Sigmoid colon (tissue), 7 donors: Measurements from ENCODE around the gene SMARCA2. TPM values are rescaled to one million over a fixed set of nuclear protein-coding genes. Genes with fewer than 3 reads are reported as not detected.

Source experiments
- DNase-seq: peaks from one replicate; pipeline ENCODE4 v3.0.0-alpha.2; 2019
- H3K27ac ChIP-seq, 4 donors: fragments of 200-600 bp; sonication (generic); one replicate each; pipeline ENCODE4 v1.5.1; 2016 to 2019; ENCODE audit warnings: mild to moderate bottlenecking in 1 of 4
- H3K27me3 ChIP-seq, 3 donors: fragments of 200-600 bp; sonication (generic); one replicate each; pipeline ENCODE4 v1.5.1; 2019; ENCODE audit warnings: mild to moderate bottlenecking in 1 of 3
- H3K36me3 ChIP-seq, 4 donors: fragments of 200-600 bp; sonication (generic); one replicate each; pipeline ENCODE4 v1.5.1; 2016 to 2019
- H3K4me1 ChIP-seq, 4 donors: fragments of 200-600 bp; sonication (generic); one replicate each; pipeline ENCODE4 v1.5.1; 2017 to 2019
- H3K4me3 ChIP-seq, 4 donors: fragments of 200-600 bp; sonication (generic); one replicate each; pipeline ENCODE4 v1.5.1; 2017 to 2019; ENCODE audit warnings: mild to moderate bottlenecking in 2 of 4, moderate library complexity in 1 of 4
- H3K9me3 ChIP-seq, 4 donors: fragments of 200-600 bp in 3 of 4; sonication (generic) in 3 of 4; one replicate each; pipeline versions ENCODE4 v1.5.1 to v1.6.1; 2013 to 2019
- CTCF ChIP-seq, 4 experiments: fragments of 450-650 bp in 3 of 4; fragments of 200-600 bp in 1 of 4; IDR thresholded peaks; one replicate each; pipeline ENCODE4 v1.5.1; 2016 to 2019; ENCODE audit warnings: antibody characterized with exemption in 4 of 4, mild to moderate bottlenecking in 3 of 4, moderate library complexity in 2 of 4
- EP300 ChIP-seq, 4 donors: sonication (generic); formaldehyde crosslinking; IDR thresholded peaks; one replicate each; pipeline ENCODE4 v1.6.1; 2017; ENCODE audit warnings: antibody characterized with exemption in 4 of 4
- POLR2A ChIP-seq, 2 donors: fragments of 450-650 bp; IDR thresholded peaks; one replicate each; pipeline ENCODE4 v1.6.1; 2016; ENCODE audit warnings: antibody characterized with exemption in 2 of 2, mild to moderate bottlenecking in 2 of 2, moderate library complexity in 2 of 2
- POLR2AphosphoS5 ChIP-seq, 4 donors: sonication (generic); formaldehyde crosslinking; IDR thresholded peaks; one replicate each; pipeline ENCODE4 v1.6.1; 2017; ENCODE audit warnings: antibody characterized with exemption in 4 of 4
- WGBS, 2 donors: extraction: QIAGEN DNeasy Blood & Tissue Kit; methylation state at CpG; one replicate each; pipeline ENCODE4 v1.1.7; 2013; 5-methylcytosine and 5-hydroxymethylcytosine counted together
- intact Hi-C: fragments of 100-400 bp; cut with DNase I; formaldehyde crosslinking; loops from one replicate; pipeline ENCODE4 v1.15.1; 2023
- polyA plus RNA-seq, 3 donors: library from polyadenylated mRNA; stranded (reverse); fragments of 200-250 nt; gene quantifications; one replicate each; pipeline ENCODE4 v1.2.3, GENCODE V29; 2013
- total RNA-seq, 4 donors: library from RNA; depleted of rRNA; stranded (reverse); fragments of >200 nt; gene quantifications; one replicate each; pipeline ENCODE4 v1.1.0, GENCODE V29; 2016
- donor health status: healthy with polysubstance abuse.
- donor health status: Bipolar disorder and iron deficiency.
- donor health status: healthy.

SMARCA2 gene
- total and polyA plus RNA-seq, 7 donors: 32.1 to 209 (median 75.0) TPM

- Histone ChIP-seq H3K27me3 (no peaks in the 10 kb centered on the region), H3K27ac (no peak overlapping the region), H3K9me3 (no peaks in the 10 kb centered on the region), H3K4me1 (peaks cover 0 to 18% (median 3%) of the 10 kb centered on the region in 4 donors), H3K36me3 (peaks cover 0 to 60% (median 26%) of the 10 kb centered on the region in 4 donors), H3K4me3 (no peak overlapping the region)
- TF ChIP-seq CTCF (IDR thresholded peaks at IDR 0.05): no peak
- TF ChIP-seq EP300 (IDR thresholded peaks at IDR 0.05): no peak
- no peak for TF ChIP-seq POLR2A (IDR thresholded peaks at IDR 0.05)
- TF ChIP-seq POLR2AphosphoS5 (IDR thresholded peaks at IDR 0.05): no peak
- 70 to 90% methylated on average over 4 of the region's 4 CpGs for WGBS, 2 donors
- intact Hi-C loops: no loop called here
- DNase-seq: no peak
Measured at GRCh38 chr9:2043243-2043642, 28.1 kb downstream of the SMARCA2 start.

- Histone ChIP-seq H3K9me3 (no peaks in the 10 kb centered on the region), H3K27ac (no peak overlapping the region), H3K4me1 (peaks cover 0 to 18% (median 5%) of the 10 kb centered on the region in 4 donors), H3K27me3 (no peaks in the 10 kb centered on the region), H3K36me3 (peaks cover 0 to 60% (median 26%) of the 10 kb centered on the region in 4 donors), H3K4me3 (no peak overlapping the region)
- intact Hi-C loops: no loop called here
- WGBS, 2 donors: 63 to 82% methylated on average over 12 of the region's 12 CpGs
- no peak for DNase-seq
- TF ChIP-seq CTCF (IDR thresholded peaks at IDR 0.05) (no peak), EP300 (IDR thresholded peaks at IDR 0.05) (no peak), POLR2AphosphoS5 (IDR thresholded peaks at IDR 0.05) (no peak), POLR2A (IDR thresholded peaks at IDR 0.05) (no peak)
Measured at GRCh38 chr9:2043881-2044462, 28.8 kb downstream of the SMARCA2 start.

- H3K4me3 ChIP-seq: no peak overlapping the region
- H3K36me3 ChIP-seq: peaks cover 0 to 31% (median 4%) of the 10 kb centered on the region in 4 donors
- no peaks in the 10 kb centered on the region for H3K27me3 ChIP-seq
- H3K27ac ChIP-seq: no peak overlapping the region
- TF ChIP-seq POLR2A (IDR thresholded peaks at IDR 0.05) (no peak), EP300 (IDR thresholded peaks at IDR 0.05) (no peak), CTCF (IDR thresholded peaks at IDR 0.05) (no peak), POLR2AphosphoS5 (IDR thresholded peaks at IDR 0.05) (no peak)
- 92 to 96% methylated on average over 54 of the region's 54 CpGs for WGBS, 2 donors
- no peak for DNase-seq
- H3K9me3 ChIP-seq: no peaks in the 10 kb centered on the region
- H3K4me1 ChIP-seq: peaks cover 0 to 33% (median 20%) of the 10 kb centered on the region in 4 donors
- intact Hi-C loops: no loop called here
Measured at GRCh38 chr9:2047144-2047671, 32.1 kb downstream of the SMARCA2 start.

GRCh38 chr9:2047916-2048315, 32.8 kb downstream of the SMARCA2 start:
- WGBS, 2 donors: 94 to 96% methylated on average over 5 of the region's 5 CpGs
- Histone ChIP-seq H3K36me3 (peaks cover 0 to 25% (median 4%) of the 10 kb centered on the region in 4 donors), H3K9me3 (no peaks in the 10 kb centered on the region), H3K27me3 (no peaks in the 10 kb centered on the region), H3K4me3 (no peak overlapping the region), H3K27ac (no peak overlapping the region), H3K4me1 (peaks cover 0 to 32% (median 20%) of the 10 kb centered on the region in 4 donors)
- no peak for DNase-seq
- intact Hi-C loops: no loop called here
- no peak for TF ChIP-seq POLR2A (IDR thresholded peaks at IDR 0.05)
- TF ChIP-seq CTCF (IDR thresholded peaks at IDR 0.05): no peak
- no peak for TF ChIP-seq EP300 (IDR thresholded peaks at IDR 0.05)
- no peak for TF ChIP-seq POLR2AphosphoS5 (IDR thresholded peaks at IDR 0.05)
